OCI-LY1 (cell line): Measurements from ENCODE around the gene SPAG9.

ENCODE experiments used
- H2AFZ ChIP-seq: fragments of 200-600 bp; sonication (generic), shearing (Covaris generic); 2 replicates; pipeline ENCODE4 v1.6.0; 2014; ENCODE audit warnings: antibody characterized with exemption, mild to moderate bottlenecking, low read length
- H3F3A ChIP-seq: fragments of 200-600 bp; sonication (generic), shearing (Covaris generic); 2 replicates; pipeline ENCODE4 v1.6.0; 2014; ENCODE audit warnings: mild to moderate bottlenecking, antibody characterized with exemption, low read length, moderate library complexity; ENCODE audit not compliant: insufficient read depth
- H3K27ac ChIP-seq: fragments of 200-600 bp; sonication (generic); 2 replicates; pipeline ENCODE4 v1.5.1; 2014; ENCODE audit warnings: low read length, mixed run types, mild to moderate bottlenecking, low read depth; ENCODE audit not compliant: poor library complexity, severe bottlenecking
- H3K27me3 ChIP-seq: fragments of 200-600 bp; sonication (generic); 2 replicates; pipeline ENCODE4 v1.6.0; 2014; ENCODE audit warnings: antibody characterized with exemption, mild to moderate bottlenecking, low read length, moderate library complexity; ENCODE audit not compliant: insufficient read depth
- H3K36me3 ChIP-seq: fragments of 200-600 bp; sonication (generic); 2 replicates; pipeline ENCODE4 v1.6.1; 2014; ENCODE audit warnings: mild to moderate bottlenecking, antibody characterized with exemption, low read length, moderate library complexity, mixed read lengths; ENCODE audit not compliant: insufficient read depth
- H3K4me1 ChIP-seq: fragments of 200-600 bp; sonication (generic); 2 replicates; pipeline ENCODE4 v1.5.1; 2014; ENCODE audit warnings: mild to moderate bottlenecking, low read length, moderate library complexity; ENCODE audit not compliant: insufficient read depth, severe bottlenecking
- H3K4me2 ChIP-seq: fragments of 200-600 bp; sonication (generic), shearing (Covaris generic); 2 replicates; pipeline ENCODE4 v1.6.1; 2014; ENCODE audit warnings: low read length
- H3K4me3 ChIP-seq: fragments of 200-600 bp; sonication (generic); 2 replicates; pipeline ENCODE4 v1.5.1; 2014; ENCODE audit warnings: low read length, low read depth, mild to moderate bottlenecking, mixed read lengths; ENCODE audit not compliant: poor library complexity, severe bottlenecking
- H3K79me2 ChIP-seq: fragments of 200-600 bp; shearing (Covaris generic); 2 replicates; pipeline ENCODE4 v1.6.1; 2016; ENCODE audit warnings: mixed run types, low read length, mixed read lengths; ENCODE audit not compliant: insufficient read depth
- H3K9ac ChIP-seq: fragments of 200-600 bp; sonication (generic), shearing (Covaris generic); 2 replicates; pipeline ENCODE4 v1.6.1; 2014; ENCODE audit warnings: mild to moderate bottlenecking, low read length, mixed read lengths
- H3K9me2 ChIP-seq: fragments of 200-600 bp; sonication (generic), shearing (Covaris generic); 2 replicates; pipeline ENCODE4 v1.6.1; 2014; ENCODE audit warnings: low read depth, mild to moderate bottlenecking, low read length, mixed read lengths
- H3K9me3 ChIP-seq: fragments of 200-600 bp; shearing (Covaris generic); 2 replicates; pipeline ENCODE4 v1.6.1; 2014; ENCODE audit warnings: low read length, mixed read lengths
- H4K20me1 ChIP-seq: fragments of 200-600 bp; sonication (generic), shearing (Covaris generic); 2 replicates; pipeline ENCODE4 v1.6.0; 2016; ENCODE audit warnings: mild to moderate bottlenecking, low read length; ENCODE audit not compliant: insufficient read depth
- CTCF ChIP-seq: fragments of 200-600 bp; sonication (generic), shearing (Covaris generic); IDR thresholded peaks from 2 replicates; pipeline ENCODE4 v1.5.1; 2017; ENCODE audit warnings: mild to moderate bottlenecking, antibody characterized with exemption, low read length, moderate library complexity, mixed read lengths
- EZH2 ChIP-seq: fragments of 200-600 bp; sonication (generic), shearing (Covaris generic); IDR thresholded peaks from 2 replicates; pipeline ENCODE4 v1.8.0; 2017; ENCODE audit warnings: borderline replicate concordance, mixed run types, mild to moderate bottlenecking, antibody characterized with exemption, low read length, moderate library complexity, mixed read lengths

SPAG9 gene

GRCh38 chr17:50947782-50948543, 172.7 kb downstream of the SPAG9 start:
- no peaks in the 10 kb centered on the region for H3K9me3 ChIP-seq
- H3K79me2 ChIP-seq, result no peaks in the 10 kb centered on the region
- no peaks in the 10 kb centered on the region for H3K9me2 ChIP-seq
- H3K27me3 ChIP-seq, result no peaks in the 10 kb centered on the region; the same call in 1 of the 2 replicates
- no peaks in the 10 kb centered on the region for H4K20me1 ChIP-seq
- H2AFZ ChIP-seq, result no peak overlapping the region
- no peaks in the 10 kb centered on the region for H3F3A ChIP-seq
- no peaks in the 10 kb centered on the region for H3K36me3 ChIP-seq
- H3K4me2 ChIP-seq, result no peak overlapping the region
- H3K4me1 ChIP-seq, result peaks cover 12% of the 10 kb centered on the region
- H3K9ac ChIP-seq, result no peak overlapping the region
- no peak overlapping the region for H3K4me3 ChIP-seq
- H3K27ac ChIP-seq, result no peak overlapping the region
- TF ChIP-seq EZH2 (no peak), CTCF (no peak)

- Histone ChIP-seq H3K36me3 (no peaks in the 10 kb centered on the region), H3K9me2 (no peaks in the 10 kb centered on the region), H3K9ac (no peak overlapping the region), H2AFZ (no peak overlapping the region), H3K4me1 (peaks cover 12% of the 10 kb centered on the region), H3K9me3 (no peaks in the 10 kb centered on the region), H3K79me2 (no peaks in the 10 kb centered on the region), H3K27ac (no peak overlapping the region), H3F3A (no peaks in the 10 kb centered on the region), H3K4me3 (no peak overlapping the region), H3K4me2 (no peak overlapping the region), H3K27me3 (no peaks in the 10 kb centered on the region; the same call in none of the 2 replicates), H4K20me1 (no peaks in the 10 kb centered on the region)
- TF ChIP-seq EZH2 (no peak), CTCF (no peak)
Observed at GRCh38 chr17:50946891-50947781, 173.5 kb downstream of the SPAG9 start.

- Histone ChIP-seq H3K4me2 (no peak overlapping the region), H3K79me2 (no peaks in the 10 kb centered on the region), H3K27ac (no peak overlapping the region), H3K9ac (no peak overlapping the region), H3K9me2 (no peaks in the 10 kb centered on the region), H3F3A (no peaks in the 10 kb centered on the region), H3K36me3 (no peaks in the 10 kb centered on the region), H3K4me1 (peaks cover 8% of the 10 kb centered on the region), H3K4me3 (no peak overlapping the region), H2AFZ (no peak overlapping the region), H3K27me3 (no peaks in the 10 kb centered on the region; the same call in none of the 2 replicates), H3K9me3 (no peaks in the 10 kb centered on the region), H4K20me1 (no peaks in the 10 kb centered on the region)
- TF ChIP-seq EZH2, result no peak
- TF ChIP-seq CTCF, result no peak
Observed at GRCh38 chr17:50946223-50946890, 174.3 kb downstream of the SPAG9 start.
